GM12878 (cell line): Measurements from ENCODE around the gene MGP. TPM values are rescaled to one million over a fixed set of nuclear protein-coding genes. Genes with fewer than 3 reads are reported as not detected.

Experiments
- ATAC-seq: fragments of 200-7000 bp; cut with Tn5 transposase; 3 replicates; pipeline ENCODE4 v1.9.1; 2020; ENCODE audit warnings: mild to moderate bottlenecking, moderate library complexity
- BruUV-seq: library from RNA; stranded (reverse); fragments of 400-500 nt; replicated peaks from 2 replicates; lab custom pipeline; 2021; lab: Mats Ljungman, UMichigan
- CTCF ChIA-PET: fragments of 300-600 bp; sonication (Branson Sonifier 250); formaldehyde crosslinking; extraction: SDS; loops from one replicate; lab custom pipeline; 2021; ENCODE audit warnings: inconsistent platforms; lab: Yijun Ruan, JAX
- POLR2A ChIA-PET: fragments of 350-600 bp; formaldehyde crosslinking; extraction: SDS; loops from one replicate; lab custom pipeline; 2021; ENCODE audit warnings: inconsistent platforms; lab: Charles Lee
- RAD21 ChIA-PET: fragments of 300-600 bp; sonication (Branson Sonifier 250); formaldehyde crosslinking; loops from one replicate; lab custom pipeline; 2023; ENCODE audit warnings: antibody characterized with exemption; ENCODE audit not compliant: unreplicated experiment; lab: Charles Lee
- SMC1A ChIA-PET: fragments of 300-600 bp; sonication (Branson Sonifier 250); formaldehyde crosslinking; loops from one replicate; lab custom pipeline; 2023; ENCODE audit not compliant: unreplicated experiment, uncharacterized antibody; lab: Charles Lee
- DNase-seq: peaks from one replicate; pipeline ENCODE4 v3.0.0-alpha.2; 2011; ENCODE audit warnings: low read depth, low spot score
- FAIRE-seq: peaks from 3 replicates; lab custom pipeline; 2011; peaks lifted over from hg19 to GRCh38; lab: Jason Lieb, UNC
- H2AFZ ChIP-seq: 2 replicates; pipeline ENCODE4 v1.6.0; 2011; ENCODE audit warnings: low read depth, low read length, control low read depth; ENCODE audit not compliant: control insufficient read depth
- H3K27ac ChIP-seq: 2 replicates; pipeline ENCODE4 v1.5.1; 2011; ENCODE audit warnings: control low read depth; ENCODE audit not compliant: control insufficient read depth, insufficient read depth
- H3K27me3 ChIP-seq, 2 experiments: replicated peaks in 1 of 2; 2 replicates each; pipeline versions ENCODE4 v1.6.0 to v1.6.1; 2011; ENCODE audit warnings: low read length in 1 of 2; ENCODE audit not compliant: control insufficient read depth in 2 of 2, insufficient read depth in 2 of 2
- H3K36me3 ChIP-seq, 2 experiments: 2 replicates each; pipeline ENCODE4 v1.5.1; 2011; ENCODE audit warnings: low read length in 1 of 2; ENCODE audit not compliant: control insufficient read depth in 2 of 2, insufficient read depth in 2 of 2
- H3K4me1 ChIP-seq: 2 replicates; pipeline ENCODE4 v1.6.1; 2011; ENCODE audit warnings: mild to moderate bottlenecking, low read length, moderate library complexity, mixed read lengths; ENCODE audit not compliant: control insufficient read depth, insufficient read depth
- H3K4me2 ChIP-seq: 2 replicates; pipeline ENCODE4 v1.6.0; 2011; ENCODE audit warnings: control low read depth; ENCODE audit not compliant: control insufficient read depth, insufficient read depth
- H3K4me3 ChIP-seq: fragments of 200-600 bp; sonication (generic); 2 replicates; pipeline ENCODE4 v1.5.1; 2016
- H3K79me2 ChIP-seq: 2 replicates; pipeline ENCODE4 v1.6.0; 2011; ENCODE audit warnings: low read length; ENCODE audit not compliant: control insufficient read depth, insufficient read depth
- H3K9ac ChIP-seq: 2 replicates; pipeline ENCODE4 v1.8.0; 2011; ENCODE audit warnings: low read length, control low read depth, mixed read lengths; ENCODE audit not compliant: control insufficient read depth, insufficient read depth
- H3K9me3 ChIP-seq: replicated peaks from 3 replicates; pipeline ENCODE4 v1.5.1; 2011; ENCODE audit warnings: mild to moderate bottlenecking, low read length; ENCODE audit not compliant: control insufficient read depth, insufficient read depth
- H4K20me1 ChIP-seq: 2 replicates; pipeline ENCODE4 v1.6.0; 2011; ENCODE audit not compliant: control insufficient read depth, insufficient read depth
- ATF3 ChIP-seq: IDR thresholded peaks from 2 replicates; pipeline ENCODE4 v1.6.1; 2011; ENCODE audit warnings: low read depth, mild to moderate bottlenecking, low read length, moderate library complexity, borderline replicate concordance; ENCODE audit errors: extremely low read depth
- BMI1 ChIP-seq: fragments of 450-650 bp; IDR thresholded peaks from 2 replicates; pipeline ENCODE4 v1.6.1; 2016; ENCODE audit warnings: mild to moderate bottlenecking, moderate library complexity, borderline replicate concordance
- BRCA1 ChIP-seq: IDR thresholded peaks from 2 replicates; pipeline ENCODE4 v1.6.1; 2011; ENCODE audit warnings: low read depth, low read length, improper control_type of control experiment
- GATAD2B ChIP-seq: fragments of 450-650 bp; conservative IDR thresholded peaks from 2 replicates; pipeline ENCODE4 v1.6.1; 2017; ENCODE audit warnings: low read depth, mild to moderate bottlenecking, moderate library complexity
- MLLT1 ChIP-seq: fragments of 450-650 bp; IDR thresholded peaks from 2 replicates; pipeline ENCODE4 v1.6.1; 2016; ENCODE audit warnings: mild to moderate bottlenecking
- MYC ChIP-seq: IDR thresholded peaks from 2 replicates; pipeline ENCODE4 v1.6.1; 2011; ENCODE audit warnings: mild to moderate bottlenecking, low read length, moderate library complexity, inconsistent platforms; ENCODE audit not compliant: insufficient read depth, insufficient replicate concordance, insufficient read length, severe bottlenecking
- NR2C2 ChIP-seq: IDR thresholded peaks from 2 replicates; pipeline ENCODE4 v1.6.1; 2011; ENCODE audit warnings: borderline replicate concordance, low read depth; ENCODE audit not compliant: control insufficient read depth, insufficient read length
- RUNX3 ChIP-seq: IDR thresholded peaks from 2 replicates; pipeline ENCODE4 v1.6.1; 2012; ENCODE audit warnings: low read length, inconsistent platforms
- SMAD5 ChIP-seq: IDR thresholded peaks from 2 replicates; pipeline ENCODE4 v1.6.1; 2016; ENCODE audit warnings: antibody characterized with exemption, low read depth
- SP1 ChIP-seq: IDR thresholded peaks from one replicate; pipeline ENCODE4 v1.6.1; 2011; ENCODE audit warnings: low read depth, low read length
- STAT1 ChIP-seq: fragments of 450-650 bp; conservative IDR thresholded peaks from 2 replicates; pipeline ENCODE4 v1.6.1; 2014; ENCODE audit warnings: antibody characterized with exemption, mild to moderate bottlenecking
- USF1 ChIP-seq: IDR thresholded peaks from 2 replicates; pipeline ENCODE4 v1.6.1; 2011; ENCODE audit warnings: borderline replicate concordance, low read depth, mild to moderate bottlenecking, moderate library complexity, mixed read lengths, low read length; ENCODE audit not compliant: insufficient read depth; ENCODE audit errors: extremely low read length
- ZZZ3 ChIP-seq: IDR thresholded peaks from 2 replicates; pipeline ENCODE4 v1.6.1; 2011; ENCODE audit warnings: low read depth; ENCODE audit not compliant: control insufficient read depth, insufficient read length
- WGBS: methylation state at CpG from one replicate; pipeline ENCODE4 v1.1.6; 2016; ENCODE audit warnings: low lambda C conversion rate; ENCODE audit not compliant: insufficient replicate concordance, insufficient coverage; ENCODE audit errors: missing lambda C conversion rate; 5-methylcytosine and 5-hydroxymethylcytosine counted together
- in situ Hi-C: fragments of 300-500 bp; cut with MboI; formaldehyde crosslinking; loops from 9 replicates; pipeline ENCODE4 v1.14.3; 2018; ENCODE audit warnings: mixed read lengths
- intact Hi-C: fragments of 100-400 bp; cut with micrococcal nuclease; formaldehyde crosslinking; loops from one replicate; pipeline ENCODE4 v1.14.2; 2022; ENCODE audit not compliant: unreplicated experiment
- polyA plus RNA-seq, 11 experiments: library from polyadenylated mRNA; depleted of rRNA in 4 of 11; unstranded in 6 of 11; stranded (reverse) in 5 of 11; fragments of >200 nt; fragmentation: Nextera tagmentation in 4 of 11; fragmentation: Illumina TruSeq in 1 of 11; extraction: Ambion mirVana in 4 of 11; extraction: Trizol in 1 of 11; gene quantifications; 1 replicate in 1 of 11; 2 replicates in 10 of 11; pipeline versions ENCODE4 v1.2.1 to v1.2.3, GENCODE V29; 2011 to 2016; ENCODE audit warnings: inconsistent platforms in 2 of 11, missing spikeins in 2 of 11, low read depth in 1 of 11
- total RNA-seq, 4 experiments: library from RNA; depleted of rRNA in 3 of 4; stranded (reverse); fragments of >200 nt in 3 of 4; fragmentation: Illumina TruSeq in 1 of 4; extraction: Trizol in 1 of 4; gene quantifications; 2 replicates each; pipeline versions ENCODE4 v1.2.1 to v1.2.3, GENCODE V29; 2013 to 2021

The MGP gene
- total and polyA plus RNA-seq, 10 of the 15 experiments (the other 5 are each of a cell fraction or from before 2014, with no cell fraction given) = 0.21 to 1.2 TPM; not detected in 8

DNA sequence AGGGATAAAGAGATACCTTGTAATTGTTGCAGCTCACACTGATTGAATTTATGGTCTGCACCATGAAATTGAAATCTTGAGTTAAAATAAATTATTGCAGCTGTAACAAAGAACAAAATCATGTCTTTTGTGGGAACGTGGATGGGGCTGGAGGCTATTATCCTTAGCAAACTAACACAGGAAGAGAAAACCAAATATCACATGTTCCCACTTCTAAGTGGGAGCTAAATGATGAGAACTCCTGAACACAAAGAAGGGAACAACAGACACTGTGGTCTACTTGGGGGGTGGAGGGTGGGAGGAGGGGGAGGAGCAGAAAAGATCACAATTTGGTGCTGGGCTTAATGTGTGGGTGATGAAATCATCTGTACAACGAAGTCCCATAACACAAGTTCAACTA is 30.1 kb upstream of the MGP start (continued):
- TF ChIP-seq MLLT1 = no peak
- TF ChIP-seq NR2C2 = no peak
- TF ChIP-seq STAT1 = no peak
- TF ChIP-seq, all 136 proteins: peak for 0

GRCh38 chr12:14913381-14913781 is 27.7 kb upstream of the MGP start:
- ATAC-seq = no peak; the same call in 2 of the 3 replicates
- H3K36me3 ChIP-seq = no peaks in the 10 kb centered on the region
- H3K79me2 ChIP-seq = no peaks in the 10 kb centered on the region
- intact Hi-C loops = no loop called here
- no peak overlapping the region for H3K4me2 ChIP-seq
- DNase-seq = no peak
- ChIA-PET RAD21 (no interaction called here), SMC1A (interaction anchor here (1.2 kb wide), 1 partner anchor 29 kb away, joined by 5 read pairs; no protein-coding TSS in a partner anchor)
- H3K9me3 ChIP-seq = no peaks in the 10 kb centered on the region
- H3K4me3 ChIP-seq = no peak overlapping the region
- no peaks in the 10 kb centered on the region for H3K27me3 ChIP-seq
- TF ChIP-seq NR2C2 = no peak
- TF ChIP-seq, all 136 proteins: peak for 0
- H4K20me1 ChIP-seq = no peaks in the 10 kb centered on the region
- H3K27ac ChIP-seq = no peak overlapping the region
- no peak overlapping the region for H2AFZ ChIP-seq
- no TSS peak for BruUV-seq
- H3K4me1 ChIP-seq = no peaks in the 10 kb centered on the region
- in situ Hi-C loops = no loop called here
- ChIA-PET CTCF (interaction anchor here (1.0 kb wide), 1 partner anchor 22 kb away, joined by 4 read pairs; no protein-coding TSS in a partner anchor), POLR2A (no interaction called here)
- WGBS = 98% methylated on average over 4 of the region's 4 CpGs
- H3K9ac ChIP-seq = no peak overlapping the region
- FAIRE-seq = no peak

DNA sequence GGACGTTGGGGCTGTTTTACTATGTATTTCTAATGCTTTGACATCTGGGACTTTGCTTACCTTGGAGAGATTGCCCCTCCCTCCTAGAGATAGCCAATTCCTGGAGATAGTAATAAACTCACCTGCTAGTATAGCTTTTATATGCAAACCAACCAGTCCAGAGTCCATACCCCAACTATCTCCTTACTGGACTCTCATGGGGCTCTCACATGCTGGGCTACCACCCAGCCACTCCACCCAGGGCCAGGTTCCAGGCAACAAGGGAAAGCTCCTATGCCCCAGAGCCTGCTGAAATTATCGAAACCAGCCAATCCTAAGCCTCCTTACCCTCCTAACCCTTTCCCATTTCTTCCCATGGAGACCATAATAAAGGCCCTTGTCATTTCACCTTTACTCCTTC is 25.5 kb upstream of the MGP start:
- no peak overlapping the region for H3K4me2 ChIP-seq
- H3K27ac ChIP-seq = no peak overlapping the region
- no peaks in the 10 kb centered on the region for H3K27me3 ChIP-seq
- no peak overlapping the region for H3K9ac ChIP-seq
- ChIA-PET SMC1A (interaction anchor here (0.8 to 1.7 kb wide), 2 partner anchors 16 to 25 kb away, joined by 3 to 6 read pairs; partner anchors contain the start of gene MGP), CTCF (no interaction called here), POLR2A (interaction anchor here (0.5 kb wide), 1 partner anchor 386 kb away, joined by 3 read pairs; no protein-coding TSS in a partner anchor), RAD21 (interaction anchor here (1.0 kb wide), 1 partner anchor 84 kb away, joined by 3 read pairs; no protein-coding TSS in a partner anchor)
- no peaks in the 10 kb centered on the region for H3K9me3 ChIP-seq
- no peaks in the 10 kb centered on the region for H3K79me2 ChIP-seq
- FAIRE-seq (no peak), ATAC-seq (no peak), DNase-seq (no peak)
- H3K4me1 ChIP-seq = no peaks in the 10 kb centered on the region
- in situ Hi-C loops = no loop called here
- H2AFZ ChIP-seq = no peak overlapping the region
- H3K36me3 ChIP-seq = no peaks in the 10 kb centered on the region
- no TSS peak for BruUV-seq
- intact Hi-C loops = no loop called here
- H3K4me3 ChIP-seq = no peak overlapping the region
- H4K20me1 ChIP-seq = no peaks in the 10 kb centered on the region
- WGBS = 83% methylated on average over 2 of the region's 2 CpGs
- no peak for TF ChIP-seq BMI1
- no peak for TF ChIP-seq SMAD5
- TF ChIP-seq RUNX3 = no peak
- TF ChIP-seq ZZZ3 = no peak
- no peak for TF ChIP-seq BRCA1
- TF ChIP-seq SP1 = no peak
- no peak for TF ChIP-seq USF1
- TF ChIP-seq ATF3 = no peak
- TF ChIP-seq GATAD2B = no peak
- TF ChIP-seq MYC = no peak
